ENCODE data around the gene CHD2. TPM values are rescaled to one million over a fixed set of nuclear protein-coding genes. Genes with fewer than 3 reads are reported as not detected.

CHD2 gene
- total and polyA plus RNA-seq, 10 of the 15 experiments (the other 5 are each of a cell fraction or from before 2014, with no cell fraction given): 38.1 to 94.7 (median 63.3) TPM

GRCh38 chr15:92904722-92905571 is 4.8 kb downstream of the CHD2 start (continued):
- TF ChIP-seq SKIL (IDR thresholded peaks at IDR 0.05; ENCODE audit: low read depth, poor library complexity, severe bottlenecking) (peak; percentile 31), SMAD5 (IDR thresholded peaks at IDR 0.05; ENCODE audit: low read depth) (0 out of 2 replicates have a peak, but pooled peaks have one; percentile 11), FOS (IDR thresholded peaks at IDR 0.05; ENCODE audit: borderline replicate concordance, extremely low read depth, insufficient read length) (no peak), ELK1 (IDR thresholded peaks at IDR 0.05; ENCODE audit: low read depth, low read length) (no peak), IKZF2 (IDR thresholded peaks at IDR 0.05) (0 out of 4 replicates have a peak, but pooled peaks of 1 of the 2 experiments have one; percentile 12)

- no peak overlapping the region for H2AFZ ChIP-seq (ENCODE audit: control insufficient read depth, low read depth, low read length)
- FAIRE-seq: no peak
- peaks cover 3 to 10% of the 10 kb centered on the region in 2 experiments for H3K36me3 ChIP-seq (ENCODE audit: control insufficient read depth in 2 of 2, insufficient read depth in 2 of 2, low read length in 1 of 2)
- 0% methylated on average over 3 of the region's 3 CpGs for WGBS (ENCODE audit: insufficient coverage, insufficient replicate concordance, low lambda C conversion rate, missing lambda C conversion rate)
- no TSS peak for BruUV-seq (replicated peaks)
- TF ChIP-seq STAT3 (IDR thresholded peaks at IDR 0.05; ENCODE audit: low read depth, low read length) (no peak), NFIC (IDR thresholded peaks at IDR 0.05; ENCODE audit: low read depth, low read length) (peak; percentile 8; the same call in 1 of the 2 replicates), YBX1 (IDR thresholded peaks at IDR 0.05) (no peak), RBBP5 (conservative IDR thresholded peaks at IDR 0.05) (no peak), MTA2 (IDR thresholded peaks at IDR 0.05; ENCODE audit: low read depth) (peak; percentile 20; the same call in 1 of the 2 replicates), E4F1 (IDR thresholded peaks at IDR 0.05; ENCODE audit: borderline replicate concordance, partially characterized antibody) (no peak), TCF7 (IDR thresholded peaks at IDR 0.05; ENCODE audit: borderline replicate concordance) (peak; percentile 69; the same call in 1 of the 2 replicates), BACH1 (IDR thresholded peaks at IDR 0.05; ENCODE audit: borderline replicate concordance) (peak; percentile 42; the same call in 1 of the 2 replicates)
- H3K79me2 ChIP-seq (ENCODE audit: control insufficient read depth, insufficient read depth, low read length): peaks cover 100% of the 10 kb centered on the region
- peak overlapping the region; percentile 53 for H3K4me2 ChIP-seq (ENCODE audit: control insufficient read depth, insufficient read depth)
- peak overlapping the region; percentile 13 for H3K4me3 ChIP-seq
- CTCF ChIA-PET: interaction anchor here (0.8 to 3.1 kb wide), 7 partner anchors 10 to 109 kb away, joined by 3 to 36 read pairs (median 7); no protein-coding TSS in a partner anchor
- H4K20me1 ChIP-seq (ENCODE audit: control insufficient read depth, insufficient read depth): no peaks in the 10 kb centered on the region
- in situ Hi-C loops (cut with MboI) (no loop called here), intact Hi-C loops (cut with micrococcal nuclease; ENCODE audit: unreplicated experiment) (no loop called here)
- SMC1A ChIA-PET (ENCODE audit: uncharacterized antibody, unreplicated experiment): interaction anchor here (0.8 to 11.2 kb wide), 12 partner anchors 8 to 108 kb away, joined by 3 to 252 read pairs (median 22); no protein-coding TSS in a partner anchor
- RAD21 ChIA-PET (ENCODE audit: unreplicated experiment): interaction anchor here (1.0 to 6.9 kb wide), 10 partner anchors 9 to 109 kb away, joined by 3 to 100 read pairs (median 30); no protein-coding TSS in a partner anchor
- POLR2A ChIA-PET: interaction anchor here (1.1 to 11.0 kb wide), 7 partner anchors 11 to 96 kb away, joined by 3 to 207 read pairs (median 88); no protein-coding TSS in a partner anchor
- peaks cover 13% of the 10 kb centered on the region for H3K4me1 ChIP-seq (ENCODE audit: control insufficient read depth, insufficient read depth, low read length)
- peak overlapping the region; percentile 98 for H3K27ac ChIP-seq (ENCODE audit: control insufficient read depth, insufficient read depth)
- peak overlapping the region; percentile 71 for H3K9ac ChIP-seq (ENCODE audit: control insufficient read depth, insufficient read depth, low read length)
- H3K9me3 ChIP-seq (replicated peaks; ENCODE audit: control insufficient read depth, insufficient read depth, low read length): no peaks in the 10 kb centered on the region
- H3K27me3 ChIP-seq (replicated peaks in 1 of 2; ENCODE audit: control insufficient read depth in 2 of 2, insufficient read depth in 2 of 2, low read length in 1 of 2): no peaks in the 10 kb centered on the region
- no peak for ATAC-seq
- DNase-seq (ENCODE audit: low read depth, low spot score): no peak
Observed at GRCh38 chr15:92906020-92906419, 5.9 kb downstream of the CHD2 start.

Measured in GM12878 (cell line).